Measurements from ENCODE around the gene OR10A6. TPM values are rescaled to one million over a fixed set of nuclear protein-coding genes. Genes with fewer than 3 reads are reported as not detected.

The OR10A6 gene
- total RNA-seq, 1 donor from 2014 or later = not detected

- DNase-seq (ENCODE audit: low read depth) = no peak
Measured at GRCh38 chr11:7918141-7918540, 12.9 kb downstream of the OR10A6 start.

DNA sequence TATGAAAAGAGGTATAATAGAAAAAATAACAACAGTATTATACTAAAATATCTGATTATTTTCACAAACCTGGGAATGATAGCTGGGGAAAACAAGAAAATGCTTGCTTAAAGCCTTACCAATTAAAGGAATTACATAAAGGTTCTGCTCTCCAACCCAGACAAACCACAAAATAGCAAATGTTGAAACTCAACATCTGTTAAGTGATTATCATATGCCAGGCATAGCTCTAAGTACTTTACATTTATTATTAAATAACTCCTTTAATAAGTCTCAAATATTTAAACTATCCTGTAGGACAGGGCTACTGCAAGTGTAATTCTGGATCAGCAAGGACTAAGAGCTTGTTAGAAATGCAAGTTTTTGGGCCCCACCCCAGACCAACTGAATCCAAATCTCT lies 20.1 kb downstream of the OR10A6 start:
- TF ChIP-seq, protein P1, sequence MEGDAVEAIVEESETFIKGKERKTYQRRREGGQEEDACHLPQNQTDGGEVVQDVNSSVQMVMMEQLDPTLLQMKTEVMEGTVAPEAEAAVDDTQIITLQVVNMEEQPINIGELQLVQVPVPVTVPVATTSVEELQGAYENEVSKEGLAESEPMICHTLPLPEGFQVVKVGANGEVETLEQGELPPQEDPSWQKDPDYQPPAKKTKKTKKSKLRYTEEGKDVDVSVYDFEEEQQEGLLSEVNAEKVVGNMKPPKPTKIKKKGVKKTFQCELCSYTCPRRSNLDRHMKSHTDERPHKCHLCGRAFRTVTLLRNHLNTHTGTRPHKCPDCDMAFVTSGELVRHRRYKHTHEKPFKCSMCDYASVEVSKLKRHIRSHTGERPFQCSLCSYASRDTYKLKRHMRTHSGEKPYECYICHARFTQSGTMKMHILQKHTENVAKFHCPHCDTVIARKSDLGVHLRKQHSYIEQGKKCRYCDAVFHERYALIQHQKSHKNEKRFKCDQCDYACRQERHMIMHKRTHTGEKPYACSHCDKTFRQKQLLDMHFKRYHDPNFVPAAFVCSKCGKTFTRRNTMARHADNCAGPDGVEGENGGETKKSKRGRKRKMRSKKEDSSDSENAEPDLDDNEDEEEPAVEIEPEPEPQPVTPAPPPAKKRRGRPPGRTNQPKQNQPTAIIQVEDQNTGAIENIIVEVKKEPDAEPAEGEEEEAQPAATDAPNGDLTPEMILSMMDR (conservative IDR thresholded peaks at IDR 0.05; ENCODE audit: low read depth, low read length) = no peak

More at GRCh38 chr11:7918141-7918540, 12.9 kb downstream of the OR10A6 start:
- no peak overlapping the region for H3K4me3 ChIP-seq (ENCODE audit: low read depth, low read length)
- TF ChIP-seq, protein P1 (conservative IDR thresholded peaks at IDR 0.05; ENCODE audit: low read depth, low read length) = no peak

GRCh38 chr11:7910286-7910788 lies 20.7 kb downstream of the OR10A6 start:
- no peak for DNase-seq (ENCODE audit: low read depth)
- TF ChIP-seq, protein P1 (conservative IDR thresholded peaks at IDR 0.05; ENCODE audit: low read depth, low read length) = no peak
- H3K4me3 ChIP-seq (ENCODE audit: low read depth, low read length) = no peak overlapping the region

More for the DNA sequence above, 20.1 kb downstream of the OR10A6 start:
- H3K4me3 ChIP-seq (ENCODE audit: low read depth, low read length) = no peak overlapping the region
- DNase-seq (ENCODE audit: low read depth) = no peak

GRCh38 chr11:7909585-7910285 lies 21.3 kb downstream of the OR10A6 start:
- H3K4me3 ChIP-seq (ENCODE audit: low read depth, low read length) = no peak overlapping the region
- TF ChIP-seq, protein P1 (conservative IDR thresholded peaks at IDR 0.05; ENCODE audit: low read depth, low read length) = no peak
- no peak for DNase-seq (ENCODE audit: low read depth)

- no peak for DNase-seq (ENCODE audit: low read depth)
- TF ChIP-seq, protein P1 (conservative IDR thresholded peaks at IDR 0.05; ENCODE audit: low read depth, low read length) = no peak
- no peak overlapping the region for H3K4me3 ChIP-seq (ENCODE audit: low read depth, low read length)
Measured at GRCh38 chr11:7907121-7907520, 23.9 kb downstream of the OR10A6 start.

GRCh38 chr11:7906481-7906880 lies 24.6 kb downstream of the OR10A6 start:
- H3K4me3 ChIP-seq (ENCODE audit: low read depth, low read length) = no peak overlapping the region
- DNase-seq (ENCODE audit: low read depth) = no peak

More at GRCh38 chr11:7906481-7906880, 24.6 kb downstream of the OR10A6 start:
- TF ChIP-seq, protein P1 (conservative IDR thresholded peaks at IDR 0.05; ENCODE audit: low read depth, low read length) = no peak
